Stimulated activated CD4-positive, alpha-beta T cell treated with anti-CD3 and anti-CD28 coated beads, TNF-alpha, amount 100 ng/mL, for 48 hours (primary cell): ENCODE data around the gene RASA4.
"Not testable (repeated sequence)": the region's sequence is repeated elsewhere in the genome, so short reads cannot be mapped to it uniquely, and the experiment has no call there.

Source experiments
- DNase-seq, 3 donors: peaks; one replicate each; pipeline ENCODE4 v3.0.0-alpha.2; 2020; ENCODE audit warnings: low read depth in 3 of 3

The RASA4 gene

GRCh38 chr7:102606848-102607247, 9.7 kb downstream of the RASA4 start:
- not testable (repeated sequence) for DNase-seq

GRCh38 chr7:102604431-102605145, 12.0 kb downstream of the RASA4 start:
- DNase-seq, result not testable (repeated sequence)

- DNase-seq, result not testable (repeated sequence)
These were observed 14.2 kb downstream of the RASA4 start for GRCh38 chr7:102602317-102602716.

- DNase-seq, result not testable (repeated sequence)
These were observed 16.9 kb downstream of the RASA4 start for GRCh38 chr7:102599699-102600098.

GRCh38 chr7:102596036-102596435, 20.5 kb downstream of the RASA4 start:
- DNase-seq, result not testable (repeated sequence)

GRCh38 chr7:102593637-102594334, 22.8 kb downstream of the RASA4 start:
- not testable (repeated sequence) for DNase-seq

GRCh38 chr7:102592477-102593019, 24.0 kb downstream of the RASA4 start:
- DNase-seq, result not testable (repeated sequence)

GRCh38 chr7:102589857-102590256, 26.7 kb downstream of the RASA4 start:
- not testable (repeated sequence) for DNase-seq

- DNase-seq, result not testable (repeated sequence)
These were observed 33.1 kb downstream of the RASA4 start for GRCh38 chr7:102583495-102583894.

GRCh38 chr7:102581722-102582121, 34.8 kb downstream of the RASA4 start:
- DNase-seq, result not testable (repeated sequence)

- DNase-seq, result not testable (repeated sequence)
These were observed 38.1 kb downstream of the RASA4 start for GRCh38 chr7:102578486-102578885.

GRCh38 chr7:102577315-102578240, 39.0 kb downstream of the RASA4 start:
- DNase-seq, result not testable (repeated sequence)

GRCh38 chr7:102576363-102576762, 40.2 kb downstream of the RASA4 start:
- DNase-seq, result not testable (repeated sequence)

- not testable (repeated sequence) for DNase-seq
These were observed 41.9 kb downstream of the RASA4 start for GRCh38 chr7:102574607-102575006.

GRCh38 chr7:102572261-102573239, 44.0 kb downstream of the RASA4 start, which contains the start of gene POLR2J3:
POLR2J3 (minus strand) TSS chr7:102572583; CDS start chr7:102572521, 62 bp downstream.
- peak; percentile 86 to 100 (median 99) for DNase-seq

GRCh38 chr7:102568620-102569019, 47.9 kb downstream of the RASA4 start:
- DNase-seq, result not testable (repeated sequence)

GRCh38 chr7:102550808-102551422, 65.6 kb downstream of the RASA4 start, which contains the start of gene SPDYE2:
SPDYE2 (plus strand) TSS chr7:102551226; CDS start chr7:102553256, 2,030 bp downstream.
- DNase-seq, result not testable (repeated sequence)

GRCh38 chr7:102546353-102546752, 70.2 kb downstream of the RASA4 start:
- DNase-seq, result not testable (repeated sequence)

- DNase-seq, result not testable (repeated sequence)
These were observed 71.3 kb downstream of the RASA4 start for GRCh38 chr7:102545288-102545687.

GRCh38 chr7:102544372-102544771, 72.2 kb downstream of the RASA4 start:
- DNase-seq, result not testable (repeated sequence)
